Activated CD4-positive, alpha-beta T cell treated with anti-CD3 and anti-CD28 coated beads, Interleukin-2, Interleukin-4, amounts not matched to agents 100 ng/mL and 50 ng/mL, durations not matched to agents 16 hours and 8 hours (primary cell): ENCODE data around the gene TBC1D5.
"Not testable (repeated sequence)": the region's sequence is repeated elsewhere in the genome, so short reads cannot be mapped to it uniquely, and the experiment has no call there.

ENCODE experiments used
- DNase-seq: peaks from one replicate; pipeline ENCODE4 v3.0.0-alpha.2; 2020; ENCODE audit warnings: low spot score

Gene TBC1D5

GRCh38 chr3:17136136-17136721 lies 606.2 kb downstream of the TBC1D5 start:
- no peak for DNase-seq

- DNase-seq, result no peak
These were observed 606.7 kb downstream of the TBC1D5 start for GRCh38 chr3:17135696-17136095.

- DNase-seq, result no peak
These were observed 608.5 kb downstream of the TBC1D5 start for GRCh38 chr3:17133632-17134545.

GRCh38 chr3:17132286-17133115 lies 609.9 kb downstream of the TBC1D5 start:
- DNase-seq, result no peak

GRCh38 chr3:17130956-17131355 lies 611.5 kb downstream of the TBC1D5 start:
- DNase-seq, result no peak

GRCh38 chr3:17129556-17129955 lies 612.9 kb downstream of the TBC1D5 start:
- no peak for DNase-seq

- DNase-seq, result not testable (repeated sequence)
These were observed 613.8 kb downstream of the TBC1D5 start for GRCh38 chr3:17128671-17129070.

- DNase-seq, result no peak
These were observed 616.5 kb downstream of the TBC1D5 start for GRCh38 chr3:17125738-17126442.

GRCh38 chr3:17122758-17123157 lies 619.7 kb downstream of the TBC1D5 start:
- no peak for DNase-seq

GRCh38 chr3:17121336-17121735 lies 621.1 kb downstream of the TBC1D5 start:
- DNase-seq, result no peak

- no peak for DNase-seq
These were observed 622.3 kb downstream of the TBC1D5 start for GRCh38 chr3:17120115-17120514.

- DNase-seq, result no peak
These were observed 623.0 kb downstream of the TBC1D5 start for GRCh38 chr3:17119201-17120072.

GRCh38 chr3:17118771-17119170 lies 623.7 kb downstream of the TBC1D5 start:
- no peak for DNase-seq

GRCh38 chr3:17116007-17116600 lies 626.3 kb downstream of the TBC1D5 start:
- no peak for DNase-seq

GRCh38 chr3:17115186-17115585 lies 627.2 kb downstream of the TBC1D5 start:
- DNase-seq, result no peak

GRCh38 chr3:17111586-17111985 lies 630.8 kb downstream of the TBC1D5 start:
- DNase-seq, result no peak

- DNase-seq, result no peak
These were observed 631.6 kb downstream of the TBC1D5 start for GRCh38 chr3:17110660-17111396.
